Right lobe of liver (tissue), 4 donors: Measurements from ENCODE around the gene BMPER.

Experiments used
- CTCF ChIP-seq, 4 donors: fragments of 200-600 bp in 3 of 4; fragments of 450-650 bp in 1 of 4; IDR thresholded peaks; one replicate each; pipeline versions ENCODE4 v1.5.1 to v1.8.0; 2016 to 2022; ENCODE audit warnings: antibody characterized with exemption in 4 of 4, mild to moderate bottlenecking in 2 of 4
- POLR2A ChIP-seq: fragments of 450-650 bp; IDR thresholded peaks from one replicate; pipeline ENCODE4 v1.6.1; 2017; ENCODE audit warnings: antibody characterized with exemption, mild to moderate bottlenecking
- donor health status: DM: no; HTN: no; CAD: no.
- donor health status: DM: no; HTN: no; CAD: no.
- donor health status: DM: no; HTN: yes; CAD: no.

GRCh38 chr7:34104992-34105391 lies 199.7 kb downstream of the BMPER start:
- no peak for TF ChIP-seq CTCF (IDR thresholded peaks at IDR 0.05)
- no peak for TF ChIP-seq POLR2A
